HL-60 (cell line): ENCODE data around the gene TP53TG5.

Experiments
- DNase-seq, 2 experiments: peaks; one replicate each; pipeline ENCODE4 v3.0.0-alpha.2; 2010 to 2020; ENCODE audit warnings: low read depth in 1 of 2, low spot score in 1 of 2
- H3K27ac ChIP-seq: fragments of 250-450 bp; sonication (Bioruptor Pico); replicated peaks from 2 replicates; pipeline ENCODE4 v1.5.1; 2020; ENCODE audit warnings: mild to moderate bottlenecking, moderate library complexity
- H3K27me3 ChIP-seq: fragments of 250-450 bp; sonication (Bioruptor Pico); 2 replicates; pipeline ENCODE4 v1.5.1; 2021; ENCODE audit warnings: mild to moderate bottlenecking, moderate library complexity; ENCODE audit not compliant: insufficient read depth, poor library complexity, severe bottlenecking
- H3K4me3 ChIP-seq: replicated peaks from 2 replicates; pipeline ENCODE4 v1.5.1; 2011; ENCODE audit warnings: mild to moderate bottlenecking, control low read depth, low read length; ENCODE audit not compliant: insufficient read depth
- GABPA ChIP-seq: IDR thresholded peaks from 2 replicates; pipeline ENCODE4 v1.6.1; 2012; ENCODE audit warnings: low read depth
- POLR2AphosphoS5 ChIP-seq: IDR thresholded peaks from 2 replicates; pipeline ENCODE4 v1.6.1; 2012; ENCODE audit warnings: low read depth
- SPI1 ChIP-seq: IDR thresholded peaks from 2 replicates; pipeline ENCODE4 v1.6.1; 2012; ENCODE audit warnings: low read depth, mild to moderate bottlenecking, borderline replicate concordance
- long read RNA-seq: library from polyadenylated mRNA; unstranded; transcript quantifications from one replicate; pipeline ENCODE4 v2.0.0, GENCODE V29; 2020
- TF ChIP-seq, protein P1 (sequence below): IDR thresholded peaks from one replicate; pipeline ENCODE4 v1.5.1; 2011; ENCODE audit warnings: low read length, control low read depth, inconsistent platforms; ENCODE audit not compliant: insufficient read depth
- TF ChIP-seq, protein P2 (sequence below): IDR thresholded peaks from 2 replicates; pipeline ENCODE4 v1.6.1; 2012; ENCODE audit warnings: low read depth; ENCODE audit not compliant: insufficient replicate concordance

The TP53TG5 gene
- long read RNA-seq: 0 reads

DNA sequence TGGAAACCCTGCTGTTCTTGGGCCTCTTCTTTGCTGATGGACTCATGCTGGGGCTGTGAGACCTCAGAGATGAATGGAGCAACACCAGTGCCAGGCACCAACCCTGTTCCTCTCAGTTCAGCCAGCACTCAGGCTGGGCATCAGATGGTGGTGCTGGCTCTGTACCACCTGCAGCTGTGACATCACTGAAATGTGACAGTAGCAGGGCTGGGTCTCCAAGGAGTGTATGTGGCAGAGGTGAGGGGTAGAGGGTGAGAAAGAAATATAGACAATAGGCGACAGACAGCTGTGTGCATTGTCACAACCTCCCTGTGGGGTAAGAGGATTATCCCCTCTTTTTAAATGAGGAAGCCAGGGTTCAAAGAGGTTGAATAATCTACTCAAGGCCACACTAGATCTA, at the start of gene TP53TG5:
TP53TG5 (minus strand) TSS at position 135 of the 400 bp plus-strand sequence; CDS start at position 46, 89 bp downstream.
- TF ChIP-seq POLR2AphosphoS5: no peak
- peak; percentile 41; the same call in 1 of the 2 replicates for TF ChIP-seq SPI1
- no peak within 1 kb of the TSS for H3K4me3 ChIP-seq
- H3K27me3 ChIP-seq: no peaks in the 10 kb centered on the region
- no peak within 1 kb of the TSS for H3K27ac ChIP-seq
- DNase-seq: no peak

DNA sequence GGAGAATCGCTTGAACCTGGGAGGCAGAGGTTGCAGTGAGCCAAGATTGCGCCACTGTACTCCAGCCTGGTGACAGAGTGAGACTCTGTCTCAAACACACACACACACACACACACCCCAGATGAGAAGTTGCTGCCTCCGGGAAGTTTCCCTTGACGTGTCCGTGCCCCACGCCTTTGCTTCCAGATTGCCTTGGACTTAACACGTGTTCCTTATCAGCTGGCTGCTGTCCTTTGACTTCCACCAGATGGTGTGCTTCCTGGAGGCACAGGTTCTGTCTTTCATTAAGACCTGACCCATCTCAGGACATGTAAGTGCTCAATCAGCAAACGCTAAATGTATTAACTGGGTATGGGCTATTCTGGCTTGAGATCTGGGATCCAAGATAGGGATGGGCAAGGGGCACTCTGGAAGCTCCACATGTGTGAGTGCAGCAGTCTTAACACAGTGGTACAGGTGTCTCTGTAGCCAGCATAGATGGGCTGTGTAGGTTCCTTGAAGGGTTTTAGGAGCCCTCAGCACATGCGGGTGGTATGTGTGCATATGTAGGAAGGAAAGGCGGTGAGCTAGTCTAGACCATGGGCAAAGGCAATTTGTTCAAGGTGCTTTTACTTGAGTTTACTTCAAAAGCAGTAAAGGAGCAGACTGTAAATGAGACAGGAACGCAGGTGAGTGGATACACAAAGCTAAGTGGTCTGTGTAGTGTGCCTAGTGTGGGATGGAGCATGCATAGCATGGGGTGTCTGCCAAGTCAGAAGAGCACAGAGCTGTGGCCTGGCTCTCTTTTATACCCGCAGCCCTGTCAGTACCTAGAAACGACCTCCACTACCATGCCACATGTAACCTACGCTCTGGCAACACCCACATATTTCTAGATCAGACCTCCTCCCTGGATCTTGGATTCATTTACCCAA, 49.4 kb upstream of the TP53TG5 start:
- 0 out of 2 replicates have a peak, but pooled peaks have one; percentile 20 for TF ChIP-seq POLR2AphosphoS5
- TF ChIP-seq, protein P1, sequence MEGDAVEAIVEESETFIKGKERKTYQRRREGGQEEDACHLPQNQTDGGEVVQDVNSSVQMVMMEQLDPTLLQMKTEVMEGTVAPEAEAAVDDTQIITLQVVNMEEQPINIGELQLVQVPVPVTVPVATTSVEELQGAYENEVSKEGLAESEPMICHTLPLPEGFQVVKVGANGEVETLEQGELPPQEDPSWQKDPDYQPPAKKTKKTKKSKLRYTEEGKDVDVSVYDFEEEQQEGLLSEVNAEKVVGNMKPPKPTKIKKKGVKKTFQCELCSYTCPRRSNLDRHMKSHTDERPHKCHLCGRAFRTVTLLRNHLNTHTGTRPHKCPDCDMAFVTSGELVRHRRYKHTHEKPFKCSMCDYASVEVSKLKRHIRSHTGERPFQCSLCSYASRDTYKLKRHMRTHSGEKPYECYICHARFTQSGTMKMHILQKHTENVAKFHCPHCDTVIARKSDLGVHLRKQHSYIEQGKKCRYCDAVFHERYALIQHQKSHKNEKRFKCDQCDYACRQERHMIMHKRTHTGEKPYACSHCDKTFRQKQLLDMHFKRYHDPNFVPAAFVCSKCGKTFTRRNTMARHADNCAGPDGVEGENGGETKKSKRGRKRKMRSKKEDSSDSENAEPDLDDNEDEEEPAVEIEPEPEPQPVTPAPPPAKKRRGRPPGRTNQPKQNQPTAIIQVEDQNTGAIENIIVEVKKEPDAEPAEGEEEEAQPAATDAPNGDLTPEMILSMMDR: no peak
- no peak for DNase-seq

DNA sequence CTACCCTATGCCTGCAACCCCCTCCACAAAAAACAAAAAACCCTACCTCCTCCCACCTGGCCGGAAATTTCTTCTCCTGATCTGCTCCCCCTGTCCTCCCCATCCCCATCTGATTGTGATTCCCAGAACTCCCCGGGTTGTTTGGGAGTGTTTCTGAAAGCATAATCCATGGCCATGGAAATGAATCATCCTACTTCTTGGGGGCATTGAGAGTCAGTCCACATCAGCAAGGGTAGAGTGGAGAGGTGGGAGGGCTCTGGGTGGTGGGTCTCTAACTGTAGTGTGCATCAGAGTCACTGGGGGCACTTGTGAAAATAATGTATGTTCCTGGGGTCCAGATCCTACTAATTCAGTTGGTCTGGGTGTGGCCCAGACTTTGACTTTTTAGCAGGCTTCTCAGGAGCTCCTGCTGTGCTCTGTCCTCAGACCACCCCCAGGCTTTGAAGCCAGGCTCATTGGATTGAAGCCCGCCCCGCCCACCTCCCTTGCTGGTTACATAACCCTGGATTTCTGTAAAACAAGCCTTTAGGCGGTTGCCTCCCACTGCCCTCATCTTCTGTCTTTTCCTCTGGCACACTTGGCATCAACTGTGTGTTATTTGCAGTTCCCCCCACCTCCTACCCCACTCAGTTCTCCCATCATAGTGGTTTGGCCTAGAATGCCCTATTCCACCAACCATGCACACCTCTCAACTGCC, 48.3 kb upstream of the TP53TG5 start:
- no peak overlapping the region for H3K27ac ChIP-seq
- no peak for DNase-seq
- no peak overlapping the region for H3K4me3 ChIP-seq
- TF ChIP-seq SPI1: no peak
- TF ChIP-seq, protein P2, sequence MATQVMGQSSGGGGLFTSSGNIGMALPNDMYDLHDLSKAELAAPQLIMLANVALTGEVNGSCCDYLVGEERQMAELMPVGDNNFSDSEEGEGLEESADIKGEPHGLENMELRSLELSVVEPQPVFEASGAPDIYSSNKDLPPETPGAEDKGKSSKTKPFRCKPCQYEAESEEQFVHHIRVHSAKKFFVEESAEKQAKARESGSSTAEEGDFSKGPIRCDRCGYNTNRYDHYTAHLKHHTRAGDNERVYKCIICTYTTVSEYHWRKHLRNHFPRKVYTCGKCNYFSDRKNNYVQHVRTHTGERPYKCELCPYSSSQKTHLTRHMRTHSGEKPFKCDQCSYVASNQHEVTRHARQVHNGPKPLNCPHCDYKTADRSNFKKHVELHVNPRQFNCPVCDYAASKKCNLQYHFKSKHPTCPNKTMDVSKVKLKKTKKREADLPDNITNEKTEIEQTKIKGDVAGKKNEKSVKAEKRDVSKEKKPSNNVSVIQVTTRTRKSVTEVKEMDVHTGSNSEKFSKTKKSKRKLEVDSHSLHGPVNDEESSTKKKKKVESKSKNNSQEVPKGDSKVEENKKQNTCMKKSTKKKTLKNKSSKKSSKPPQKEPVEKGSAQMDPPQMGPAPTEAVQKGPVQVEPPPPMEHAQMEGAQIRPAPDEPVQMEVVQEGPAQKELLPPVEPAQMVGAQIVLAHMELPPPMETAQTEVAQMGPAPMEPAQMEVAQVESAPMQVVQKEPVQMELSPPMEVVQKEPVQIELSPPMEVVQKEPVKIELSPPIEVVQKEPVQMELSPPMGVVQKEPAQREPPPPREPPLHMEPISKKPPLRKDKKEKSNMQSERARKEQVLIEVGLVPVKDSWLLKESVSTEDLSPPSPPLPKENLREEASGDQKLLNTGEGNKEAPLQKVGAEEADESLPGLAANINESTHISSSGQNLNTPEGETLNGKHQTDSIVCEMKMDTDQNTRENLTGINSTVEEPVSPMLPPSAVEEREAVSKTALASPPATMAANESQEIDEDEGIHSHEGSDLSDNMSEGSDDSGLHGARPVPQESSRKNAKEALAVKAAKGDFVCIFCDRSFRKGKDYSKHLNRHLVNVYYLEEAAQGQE: no peak
- no peak for TF ChIP-seq POLR2AphosphoS5
- no peak for TF ChIP-seq GABPA
- TF ChIP-seq, protein P1: no peak
- no peaks in the 10 kb centered on the region for H3K27me3 ChIP-seq

More for the DNA sequence above, 49.4 kb upstream of the TP53TG5 start:
- Histone ChIP-seq H3K4me3 (no peak overlapping the region), H3K27me3 (no peaks in the 10 kb centered on the region), H3K27ac (no peak overlapping the region)

DNA sequence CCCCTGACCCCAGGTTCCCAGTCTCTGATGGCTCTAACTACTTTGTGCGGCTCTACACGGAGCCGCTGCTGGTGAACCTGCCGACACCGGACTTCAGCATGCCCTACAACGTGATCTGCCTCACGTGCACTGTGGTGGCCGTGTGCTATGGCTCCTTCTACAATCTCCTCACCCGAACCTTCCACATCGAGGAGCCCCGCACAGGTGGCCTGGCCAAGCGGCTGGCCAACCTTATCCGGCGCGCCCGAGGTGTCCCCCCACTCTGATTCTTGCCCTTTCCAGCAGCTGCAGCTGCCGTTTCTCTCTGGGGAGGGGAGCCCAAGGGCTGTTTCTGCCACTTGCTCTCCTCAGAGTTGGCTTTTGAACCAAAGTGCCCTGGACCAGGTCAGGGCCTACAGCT, 47.4 kb upstream of the TP53TG5 start:
- no peak for DNase-seq
- TF ChIP-seq POLR2AphosphoS5 (no peak), SPI1 (no peak), GABPA (no peak)
- TF ChIP-seq, protein P2: no peak
- TF ChIP-seq, protein P1: no peak
- Histone ChIP-seq H3K27me3 (no peaks in the 10 kb centered on the region), H3K27ac (no peak overlapping the region), H3K4me3 (no peak overlapping the region)
